Renal cortex interstitium (tissue), 11 donors: ENCODE results near the gene FAR2. TPM values are rescaled to one million over a fixed set of nuclear protein-coding genes. Genes with fewer than 3 reads are reported as not detected.
"Not testable (repeated sequence)": the region's sequence is repeated elsewhere in the genome, so short reads cannot be mapped to it uniquely, and the experiment has no call there.

Experiments
- DNase-seq, 11 donors: peaks; one replicate each; pipeline ENCODE4 v3.0.0-alpha.2; 2013; ENCODE audit warnings: low read depth in 9 of 11, low spot score in 4 of 11; ENCODE audit errors: extremely low read depth in 1 of 11
- polyA plus RNA-seq, 3 donors: library from polyadenylated mRNA; unstranded; fragments of 120-200 nt; gene quantifications; one replicate each; pipeline ENCODE4 v1.2.1, GENCODE V29; 2013; ENCODE audit not compliant: insufficient read length in 3 of 3

The FAR2 gene
- polyA plus RNA-seq, 3 donors = 38.8 to 43.4 (median 42.6) TPM

- DNase-seq = no peak
Measured at GRCh38 chr12:29171421-29172258, 22.6 kb downstream of the FAR2 start.

GRCh38 chr12:29176941-29177340 lies 27.9 kb downstream of the FAR2 start:
- DNase-seq = no peak

- DNase-seq = not testable (repeated sequence)
Measured at GRCh38 chr12:29182247-29182646, 33.2 kb downstream of the FAR2 start.

DNA sequence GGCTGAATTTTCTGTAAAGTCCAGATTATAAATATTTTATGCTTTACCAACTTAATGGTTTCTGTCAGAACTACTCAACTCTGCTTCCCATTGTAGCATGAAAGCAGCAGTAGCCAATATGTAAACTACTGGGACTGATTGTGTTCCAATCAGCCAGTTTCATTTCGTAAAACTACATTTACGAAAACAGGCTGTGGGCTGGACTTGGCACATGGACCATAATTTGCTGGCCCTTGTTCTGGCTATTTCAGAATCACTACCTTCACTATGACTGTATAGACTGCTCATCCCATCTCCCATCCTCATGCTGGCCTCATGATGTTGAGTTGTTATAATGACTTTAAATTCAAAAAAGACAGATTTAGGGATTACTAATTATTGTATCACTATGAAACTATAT lies 38.7 kb downstream of the FAR2 start:
- no peak for DNase-seq

- no peak for DNase-seq
Measured at GRCh38 chr12:29191267-29191850, 42.3 kb downstream of the FAR2 start.

GRCh38 chr12:29198901-29199300 lies 49.8 kb downstream of the FAR2 start:
- DNase-seq = no peak

- no peak for DNase-seq
Measured at GRCh38 chr12:29200586-29200985, 51.5 kb downstream of the FAR2 start.

GRCh38 chr12:29201296-29201695 lies 52.2 kb downstream of the FAR2 start:
- DNase-seq = no peak

- DNase-seq = no peak
Measured at GRCh38 chr12:29201746-29202145, 52.7 kb downstream of the FAR2 start.

- DNase-seq = no peak
Measured at GRCh38 chr12:29204521-29204920, 55.4 kb downstream of the FAR2 start.

GRCh38 chr12:29207120-29207519 lies 58.0 kb downstream of the FAR2 start:
- no peak for DNase-seq

DNA sequence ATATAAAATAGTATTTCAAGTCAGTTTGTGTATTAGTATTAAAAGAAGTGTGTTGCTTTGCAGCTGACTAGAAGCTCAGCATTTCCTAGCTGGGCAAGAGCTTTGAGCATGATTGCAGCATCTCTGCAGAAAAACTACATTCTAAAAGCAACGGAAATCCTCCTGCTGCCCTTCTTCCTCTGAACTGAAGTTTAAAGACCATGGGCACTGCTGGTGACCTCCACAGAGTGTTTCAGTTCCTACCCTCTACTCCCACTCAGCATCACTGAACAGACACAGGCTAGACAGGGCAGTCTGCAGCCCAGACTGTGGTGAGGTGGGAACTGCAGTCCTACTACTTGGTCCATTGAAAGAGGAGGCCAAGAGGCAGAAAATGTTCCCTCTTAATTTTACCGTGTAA lies 59.0 kb downstream of the FAR2 start:
- no peak for DNase-seq

DNA sequence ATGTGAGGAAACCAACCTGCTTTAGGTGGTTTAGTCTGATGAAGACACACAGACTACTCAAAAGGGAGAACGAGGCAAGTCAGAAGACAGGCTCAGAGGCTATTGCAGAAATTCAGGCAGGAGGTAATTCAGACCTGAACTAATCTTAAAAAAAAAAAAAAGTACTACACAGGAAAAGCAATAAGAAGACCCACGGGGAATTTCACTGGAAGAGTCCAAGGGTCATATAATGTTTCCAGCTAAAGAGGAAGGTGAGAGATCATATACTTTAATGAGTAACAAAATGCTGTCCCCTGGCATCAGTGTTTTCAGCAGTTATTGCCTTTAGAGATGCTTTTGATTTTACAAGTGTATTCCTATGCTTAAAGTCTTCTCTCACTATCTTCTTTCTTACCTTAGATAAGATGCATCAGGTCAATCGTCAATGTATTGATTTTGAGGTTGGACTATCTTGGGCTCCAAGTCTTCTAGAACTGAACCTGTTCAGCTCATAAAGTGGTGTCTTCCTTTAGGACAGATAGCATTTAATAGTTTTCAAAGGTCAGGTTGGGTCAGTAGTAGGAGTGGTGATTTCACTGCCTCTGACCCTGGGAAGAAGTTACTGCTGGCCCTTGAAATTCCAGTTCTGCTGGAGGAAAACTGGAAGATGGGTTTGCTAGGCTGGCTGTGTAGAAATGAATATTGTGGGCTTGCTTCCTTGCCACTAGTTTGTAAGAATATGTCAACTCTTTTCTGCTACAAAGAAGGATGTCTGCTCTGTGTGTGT lies 60.0 kb downstream of the FAR2 start:
- DNase-seq = peak in 1 of 11 donors; percentile 28

DNA sequence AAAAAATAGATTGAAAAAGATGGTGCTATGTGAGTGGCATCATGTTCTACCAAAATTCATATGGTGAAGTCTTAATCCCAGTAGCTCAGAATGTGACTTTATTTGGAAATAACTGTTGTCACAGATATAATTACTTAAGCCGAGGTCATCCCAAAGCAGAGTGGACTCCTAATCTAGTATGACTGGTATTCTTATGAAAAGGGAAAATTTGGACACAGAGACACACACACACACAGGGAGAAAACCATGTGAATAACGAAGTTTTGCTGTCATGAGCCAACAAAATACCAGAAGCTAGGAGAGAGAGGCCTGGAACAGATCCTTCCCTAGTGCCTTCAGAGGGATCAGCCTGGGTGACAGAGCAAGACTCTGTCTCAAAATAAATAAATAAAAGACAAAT lies 62.6 kb downstream of the FAR2 start:
- no peak for DNase-seq

DNA sequence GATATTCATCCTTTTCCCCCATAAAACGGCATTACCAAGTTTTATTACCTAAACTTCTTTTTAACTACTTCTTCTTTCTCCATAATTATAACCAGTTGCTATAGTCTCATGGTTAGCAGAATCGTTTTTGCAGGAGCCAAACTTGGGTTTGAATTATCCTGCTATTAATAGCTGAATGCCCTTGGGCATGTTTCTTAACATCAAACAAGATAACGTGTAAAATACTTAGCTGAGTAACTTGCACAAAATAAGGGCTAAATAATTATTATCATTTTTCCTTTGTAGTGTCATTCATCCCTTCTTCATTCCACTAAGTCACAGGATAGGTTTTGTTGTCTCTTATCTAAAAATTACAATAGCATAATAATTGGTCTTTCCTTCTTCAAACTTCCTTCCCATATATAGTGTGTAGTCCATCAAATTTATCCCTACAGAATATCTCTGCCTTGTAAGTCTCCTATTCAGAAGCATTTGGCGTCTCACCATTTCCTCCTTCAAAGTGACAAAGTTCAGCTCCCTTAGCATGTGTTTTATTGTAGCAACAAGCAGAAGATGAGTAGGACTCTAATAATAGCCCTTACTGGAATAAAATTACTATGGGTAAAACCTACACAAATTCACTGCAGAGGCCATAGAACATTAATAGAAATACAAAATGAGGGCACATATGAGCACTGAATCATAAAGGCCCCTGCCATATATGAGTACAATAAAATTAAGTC lies 63.8 kb downstream of the FAR2 start:
- DNase-seq = no peak

GRCh38 chr12:29216266-29216665 lies 67.2 kb downstream of the FAR2 start:
- no peak for DNase-seq

- peak in 1 of 11 donors; percentile 12 for DNase-seq
Measured at GRCh38 chr12:29216797-29217575, 67.9 kb downstream of the FAR2 start.

DNA sequence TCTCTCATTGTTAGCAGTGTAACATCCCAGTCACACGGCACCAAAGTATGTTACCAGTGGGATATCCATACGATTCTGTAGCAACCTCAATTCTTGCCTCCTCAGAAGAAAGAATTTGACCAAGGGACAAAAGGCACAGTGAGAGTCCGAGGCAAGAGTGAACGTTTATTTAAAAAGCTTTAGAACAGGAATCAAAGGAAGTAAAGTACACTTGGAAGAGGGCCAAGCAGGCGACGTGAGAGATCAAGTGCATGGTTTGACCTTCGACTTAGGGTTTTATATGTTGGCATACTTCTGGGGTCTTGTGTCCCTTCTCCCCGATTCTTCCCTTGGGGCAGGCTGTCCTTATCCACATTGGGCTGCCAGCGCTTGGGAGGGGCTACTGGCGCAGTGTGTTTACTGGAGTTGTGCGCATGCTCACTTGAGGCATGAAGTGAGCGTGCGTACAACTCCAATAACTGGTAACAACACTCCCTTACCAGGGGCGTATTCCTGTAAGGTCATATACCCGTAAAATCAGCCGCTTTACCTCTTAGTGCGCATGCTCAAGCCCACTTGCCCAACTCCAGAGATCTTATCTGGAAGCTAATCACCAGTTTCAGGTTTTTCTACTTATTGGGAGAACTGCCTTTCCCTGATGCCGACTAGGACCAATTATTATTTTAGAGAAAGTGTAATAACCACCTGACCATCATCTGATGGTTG lies 71.7 kb downstream of the FAR2 start:
- DNase-seq = no peak
